ENCODE data around the gene ATAD2B.
"Not testable (repeated sequence)": the region's sequence is repeated elsewhere in the genome, so short reads cannot be mapped to it uniquely, and the experiment has no call there.

ATAD2B gene

DNA sequence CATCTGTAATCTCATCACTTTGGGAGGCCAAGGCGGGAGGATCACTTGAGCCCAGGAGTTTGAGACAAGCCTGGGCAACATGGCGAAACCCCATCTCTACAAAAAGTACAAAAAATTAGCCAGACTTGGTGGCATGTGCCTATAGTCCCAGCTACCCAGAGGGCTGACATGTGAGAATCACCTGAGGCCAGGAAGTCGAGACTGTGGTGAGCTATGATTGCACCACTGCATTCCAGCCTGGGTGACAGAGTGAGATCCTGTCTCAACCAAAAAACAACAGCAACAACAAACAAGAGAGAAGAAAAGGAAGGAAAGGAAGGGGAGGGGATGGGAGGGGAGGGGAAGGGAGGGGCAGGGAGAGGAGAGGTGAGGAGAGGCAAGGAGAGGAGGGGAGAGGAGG is 203.9 kb downstream of the ATAD2B start:
- not testable (repeated sequence) for DNase-seq

DNA sequence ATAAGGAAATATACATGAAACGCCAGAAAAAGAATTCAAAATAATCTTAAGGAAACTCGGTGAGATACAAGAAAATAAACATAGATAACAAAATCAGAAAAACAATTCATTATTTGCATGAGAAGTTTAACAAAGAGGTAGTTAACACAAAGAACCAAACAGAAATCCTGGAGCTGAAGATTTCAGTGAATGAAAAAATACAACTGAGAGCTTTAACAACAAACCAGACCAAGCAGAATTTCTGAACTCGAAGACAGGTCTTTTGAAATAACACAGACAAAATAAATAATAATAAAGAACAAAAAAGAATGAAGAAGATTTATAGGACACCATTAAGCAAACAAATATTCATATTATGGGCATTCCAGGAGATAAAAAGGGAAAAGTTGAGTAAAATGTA is 204.7 kb downstream of the ATAD2B start:
- DNase-seq = no peak

DNA sequence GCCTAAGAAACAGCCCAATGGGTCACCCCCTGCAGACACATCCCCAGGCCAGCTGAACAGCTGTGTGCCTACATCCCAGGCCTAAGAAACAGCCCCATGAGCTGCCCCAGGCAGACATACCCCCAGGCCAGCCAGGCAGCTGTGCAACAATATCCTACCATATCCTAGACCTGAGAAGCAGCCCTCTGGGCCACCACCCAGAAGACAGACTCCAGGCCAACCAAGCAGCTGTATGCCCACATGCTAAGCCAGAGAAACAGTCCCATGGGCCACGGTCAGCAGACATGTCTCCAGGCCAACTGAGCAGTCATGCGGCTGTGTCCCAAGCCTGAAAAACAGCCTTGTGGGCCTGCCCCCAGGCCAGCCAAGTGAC is 205.5 kb downstream of the ATAD2B start:
- DNase-seq = no peak

DNA sequence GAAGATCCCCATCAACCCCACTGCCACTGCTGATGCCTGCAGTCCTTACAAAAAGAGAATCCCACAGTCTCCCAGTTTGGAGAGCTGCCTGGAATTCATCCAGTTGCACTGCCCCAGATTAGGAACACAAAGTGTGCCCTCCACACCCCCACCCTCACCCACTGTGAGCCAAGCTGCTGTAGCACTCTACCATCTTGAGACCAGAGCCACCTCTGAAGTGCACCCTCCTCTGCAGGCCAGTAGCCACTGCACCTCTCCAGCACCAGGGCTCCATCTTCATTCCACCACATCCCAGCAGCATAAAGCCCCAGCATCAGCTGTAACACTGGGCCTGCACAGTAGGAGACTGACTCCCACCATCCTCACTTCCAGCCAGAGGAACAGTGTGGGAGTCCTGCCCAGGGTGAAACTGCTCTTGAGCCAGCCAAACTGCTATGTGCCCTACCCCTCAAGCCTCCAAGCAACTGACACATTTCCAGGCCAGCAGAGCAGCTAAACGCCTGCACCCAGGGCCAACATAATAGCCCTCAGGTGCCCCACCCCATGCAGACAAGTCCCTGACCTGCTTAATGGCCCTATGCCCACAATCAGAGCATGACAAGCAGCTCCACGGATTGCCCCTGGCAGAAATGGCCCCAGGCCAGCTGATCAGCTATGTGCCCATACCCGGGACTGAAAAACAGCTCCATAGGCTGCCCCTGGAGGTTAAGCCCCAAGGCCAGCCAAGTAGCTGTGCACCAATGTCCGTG is 206.0 kb downstream of the ATAD2B start:
- no peak for DNase-seq

DNA sequence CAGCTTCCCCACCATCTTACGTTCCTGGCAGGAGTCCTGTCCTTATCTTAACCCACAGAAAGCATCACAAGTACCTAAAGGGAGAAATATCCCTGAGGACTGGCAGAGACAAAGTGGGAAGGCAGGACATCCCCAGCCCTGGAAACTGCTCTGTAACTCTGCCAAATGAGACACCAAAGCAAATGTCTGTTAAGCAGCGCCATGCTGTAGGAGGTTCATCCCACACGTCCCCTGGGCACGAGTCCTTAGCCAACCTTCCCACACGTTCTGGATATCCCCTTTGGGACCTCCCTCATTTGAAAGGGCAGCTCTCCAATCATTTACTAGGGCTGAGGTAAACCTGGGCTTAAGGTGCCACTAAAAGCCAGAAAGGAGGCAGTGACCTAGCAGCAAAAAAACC is 207.2 kb downstream of the ATAD2B start:
- no peak for DNase-seq

DNA sequence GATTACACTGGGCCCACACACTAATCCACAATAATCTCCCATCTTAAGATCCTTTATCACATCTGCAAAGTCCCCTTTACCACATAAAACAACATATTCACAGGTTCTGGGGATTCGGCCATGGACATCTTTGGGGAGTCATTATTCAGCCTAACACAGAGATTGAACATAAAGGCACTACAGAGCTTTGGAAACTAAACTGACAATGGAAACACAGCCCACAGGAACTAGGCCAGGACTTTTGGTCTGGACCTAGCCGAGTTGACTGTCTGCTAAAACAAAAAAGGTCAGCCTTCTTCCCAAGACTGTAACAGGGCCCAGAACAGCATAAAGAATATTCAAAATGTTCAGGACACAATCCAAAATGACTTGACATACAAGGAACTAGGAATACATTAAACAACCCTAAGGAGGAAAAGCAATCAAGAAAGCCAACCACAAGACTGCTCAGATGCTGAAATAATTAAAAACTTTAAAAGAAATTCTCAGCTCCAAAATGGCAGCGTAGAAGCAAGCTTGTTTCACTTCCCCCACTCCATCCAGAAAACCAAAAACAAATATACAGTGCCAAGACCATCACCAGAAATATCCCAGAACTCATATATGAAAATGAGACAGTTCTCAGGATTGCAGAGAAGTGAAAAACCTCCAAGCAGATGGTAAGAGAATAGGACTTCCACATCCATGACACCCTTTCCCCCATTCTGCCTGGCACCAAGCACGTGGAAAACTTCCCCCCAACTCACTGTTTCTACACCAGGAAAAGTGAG is 207.8 kb downstream of the ATAD2B start:
- DNase-seq = no peak

DNA sequence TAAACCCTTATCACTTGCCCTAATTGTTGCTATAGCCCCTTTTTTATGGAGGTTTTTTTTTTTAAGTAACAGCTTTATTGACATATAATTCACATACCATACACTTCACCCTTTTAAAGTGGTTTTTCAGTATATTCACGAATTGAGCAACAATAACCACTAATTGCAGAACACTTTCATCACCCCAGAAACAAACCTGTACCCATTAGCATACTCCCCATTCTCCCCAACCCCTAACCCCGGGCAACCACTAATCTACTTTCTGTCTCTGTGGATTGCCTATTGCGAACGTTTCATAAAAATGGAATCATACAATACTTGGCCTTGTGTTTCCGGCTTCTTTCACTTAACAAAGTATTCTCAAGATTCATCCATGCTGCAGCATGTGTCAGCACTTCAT is 213.6 kb downstream of the ATAD2B start:
- no peak for DNase-seq

DNA sequence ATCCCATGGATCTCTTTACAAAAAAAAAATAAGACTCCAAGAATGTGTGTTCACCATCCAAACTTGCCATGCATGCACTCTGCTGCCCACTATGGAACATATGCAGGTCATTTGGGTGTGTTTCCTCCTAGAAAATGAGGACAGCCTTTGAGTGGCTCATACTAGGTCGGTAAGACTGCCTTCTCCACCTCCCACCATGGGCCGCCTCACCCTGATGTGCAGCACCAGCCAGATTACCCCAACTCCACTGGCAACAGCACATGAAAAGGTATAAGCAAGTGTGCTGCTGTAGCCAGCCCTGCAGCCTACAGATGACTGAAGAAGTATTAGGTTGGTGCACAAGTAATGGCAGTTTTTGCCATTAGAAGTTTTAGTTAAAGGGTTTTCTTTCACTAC is 214.2 kb downstream of the ATAD2B start:
- no peak for DNase-seq

DNA sequence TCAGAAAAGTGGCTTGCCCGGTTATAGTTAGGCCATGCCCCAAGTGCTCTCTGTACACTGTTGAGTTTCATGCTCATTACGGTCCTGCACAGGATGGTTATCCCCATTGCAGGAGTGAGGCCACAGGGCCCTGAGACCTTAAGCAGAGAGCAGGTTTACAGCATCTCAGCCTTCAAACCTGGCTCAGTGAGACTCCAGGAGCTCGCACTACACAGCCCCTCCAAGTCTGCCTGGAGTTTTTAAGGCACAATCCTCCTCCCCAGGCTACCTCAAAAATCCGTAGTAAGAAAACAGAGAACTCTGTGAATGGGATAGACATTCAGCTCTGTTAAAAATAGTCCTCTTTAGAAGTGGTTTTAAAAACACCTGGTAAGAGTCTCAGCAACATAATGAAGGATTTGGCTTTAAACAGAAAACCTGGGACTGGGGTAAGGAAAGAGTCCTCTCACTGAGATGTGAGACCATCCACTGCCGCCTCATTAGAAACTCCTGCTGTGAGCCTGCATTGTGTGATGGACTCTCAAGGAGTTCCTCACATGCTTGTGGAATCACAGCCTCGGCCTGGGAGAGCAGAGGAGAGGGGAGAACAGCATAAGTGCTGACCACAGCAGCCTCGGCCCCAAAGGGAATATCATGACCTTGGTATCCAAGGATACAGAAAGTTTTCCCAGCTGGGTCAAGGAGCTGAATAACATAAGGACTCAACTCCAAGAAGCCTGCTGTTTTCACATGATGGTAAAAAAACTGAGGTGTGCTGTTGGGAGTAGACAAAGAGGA is 214.8 kb downstream of the ATAD2B start:
- no peak for DNase-seq

DNA sequence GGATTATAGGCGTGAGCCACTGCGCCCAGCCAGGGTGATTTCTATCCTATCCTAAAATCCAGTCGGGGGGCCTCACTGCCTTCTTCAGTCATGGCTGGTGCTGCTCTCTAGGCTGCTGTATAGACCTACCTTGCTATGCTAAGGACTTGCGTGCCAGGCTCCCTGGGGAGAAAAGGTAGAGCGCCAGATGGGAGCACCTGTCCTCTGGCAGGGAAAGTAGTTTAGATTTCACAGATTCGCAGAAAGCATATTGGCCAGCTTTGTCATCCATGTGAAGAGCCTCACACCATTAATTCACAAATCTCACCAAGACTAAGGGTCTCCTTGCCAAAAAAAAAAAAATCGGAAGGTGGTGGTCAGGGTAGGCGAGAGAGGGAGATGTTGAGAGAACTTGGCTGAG is 217.6 kb downstream of the ATAD2B start:
- DNase-seq = no peak

DNA sequence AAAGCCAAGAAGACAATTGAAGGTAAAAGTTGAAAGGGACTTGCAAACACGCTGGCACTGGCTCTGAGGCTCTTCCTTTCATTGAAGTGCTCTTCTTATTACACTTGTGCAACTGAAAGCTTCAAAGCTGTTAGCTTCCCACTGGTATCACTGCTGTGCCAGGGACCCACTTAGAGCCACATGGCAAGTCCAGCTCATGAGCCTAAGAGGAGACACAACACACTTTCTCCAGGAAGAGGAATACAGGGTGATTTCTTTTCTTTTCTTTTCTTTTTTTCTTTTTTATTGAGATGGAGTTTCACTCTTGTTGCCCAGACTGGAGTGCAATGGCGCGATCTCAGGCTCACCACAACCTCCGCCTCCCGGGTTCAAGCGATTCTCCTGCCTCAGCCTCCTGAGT is 218.2 kb downstream of the ATAD2B start:
- no peak for DNase-seq

DNA sequence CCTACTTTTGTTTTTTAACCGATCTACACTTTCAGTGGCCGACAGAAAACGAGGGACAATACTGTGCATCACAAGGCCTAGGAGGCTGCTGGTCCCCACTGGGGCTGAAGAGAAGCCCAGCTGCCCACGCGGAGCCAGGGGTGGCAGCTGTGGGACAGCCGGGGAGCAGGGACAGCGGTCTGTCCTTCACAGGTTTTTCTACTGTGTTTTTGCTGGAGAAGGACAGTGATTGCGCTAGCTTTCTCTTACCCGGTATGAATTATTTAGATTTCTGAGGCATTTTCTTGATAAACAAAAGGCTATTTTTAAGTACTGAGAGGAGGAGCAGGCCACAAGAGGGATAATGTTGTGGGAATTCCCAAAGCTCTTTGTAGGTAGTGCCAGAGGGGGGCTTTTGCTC is 219.8 kb downstream of the ATAD2B start:
- no peak for DNase-seq

DNA sequence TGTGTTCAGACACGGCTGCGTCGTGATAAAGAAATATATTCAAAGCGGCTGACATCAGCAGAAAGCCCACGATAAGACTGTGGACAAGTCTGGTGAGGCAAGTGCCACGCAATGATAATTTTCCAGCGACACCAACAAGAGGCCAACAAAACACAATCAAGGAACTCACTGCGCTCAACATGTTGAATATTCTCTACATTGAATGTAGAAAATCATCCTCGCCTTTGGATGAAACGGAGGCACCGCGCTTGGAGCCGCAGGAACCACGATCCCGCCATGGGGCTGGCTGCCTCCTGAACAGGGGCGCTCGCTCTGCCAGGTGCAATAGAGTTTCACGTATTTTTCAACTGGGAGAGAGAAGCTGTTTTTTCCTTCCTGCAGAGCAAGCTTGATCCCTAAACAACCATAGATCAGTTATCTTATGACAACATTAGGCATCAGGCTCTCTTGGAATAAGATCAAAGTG is 220.3 kb downstream of the ATAD2B start:
- DNase-seq = no peak

DNA sequence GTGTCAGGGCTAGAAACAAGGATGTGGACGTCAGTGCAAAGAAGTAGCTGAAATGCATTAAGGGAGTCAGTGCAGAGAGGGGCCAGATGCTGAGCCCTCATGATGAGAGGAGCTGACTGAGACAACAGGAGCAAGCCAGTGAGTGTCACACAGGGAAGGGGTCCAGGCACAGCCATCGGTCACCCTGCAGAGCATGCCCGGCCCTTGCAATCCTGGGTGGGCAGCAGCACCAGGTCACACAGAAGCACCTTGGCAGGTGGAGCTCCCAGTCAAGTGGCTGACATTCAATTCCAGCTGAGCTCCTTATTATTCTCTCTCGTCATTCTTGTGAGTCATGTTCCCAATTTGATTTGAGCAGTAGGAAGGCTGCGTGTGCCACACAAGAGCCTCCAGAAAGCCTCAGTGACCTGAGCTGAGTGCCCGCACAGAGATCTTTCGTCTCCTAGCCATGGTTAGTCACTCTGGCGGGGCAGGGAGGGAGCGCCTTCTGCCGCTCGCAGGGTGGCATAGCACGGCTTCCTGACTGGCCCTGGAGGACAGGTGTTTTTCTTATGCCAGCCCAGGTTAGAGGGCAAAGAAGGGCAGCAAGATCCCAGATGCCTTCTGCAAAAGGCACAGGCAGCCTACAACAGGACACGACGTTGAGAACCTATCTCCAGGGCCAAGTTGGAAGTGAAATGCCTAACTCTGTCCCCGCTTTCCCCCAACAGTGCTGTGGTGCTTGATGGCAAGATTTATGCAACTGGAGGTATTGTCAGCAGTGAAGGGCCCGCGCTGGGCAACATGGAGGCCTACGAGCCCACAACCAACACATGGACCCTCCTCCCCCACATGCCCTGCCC is 220.9 kb downstream of the ATAD2B start:
- DNase-seq = no peak

DNA sequence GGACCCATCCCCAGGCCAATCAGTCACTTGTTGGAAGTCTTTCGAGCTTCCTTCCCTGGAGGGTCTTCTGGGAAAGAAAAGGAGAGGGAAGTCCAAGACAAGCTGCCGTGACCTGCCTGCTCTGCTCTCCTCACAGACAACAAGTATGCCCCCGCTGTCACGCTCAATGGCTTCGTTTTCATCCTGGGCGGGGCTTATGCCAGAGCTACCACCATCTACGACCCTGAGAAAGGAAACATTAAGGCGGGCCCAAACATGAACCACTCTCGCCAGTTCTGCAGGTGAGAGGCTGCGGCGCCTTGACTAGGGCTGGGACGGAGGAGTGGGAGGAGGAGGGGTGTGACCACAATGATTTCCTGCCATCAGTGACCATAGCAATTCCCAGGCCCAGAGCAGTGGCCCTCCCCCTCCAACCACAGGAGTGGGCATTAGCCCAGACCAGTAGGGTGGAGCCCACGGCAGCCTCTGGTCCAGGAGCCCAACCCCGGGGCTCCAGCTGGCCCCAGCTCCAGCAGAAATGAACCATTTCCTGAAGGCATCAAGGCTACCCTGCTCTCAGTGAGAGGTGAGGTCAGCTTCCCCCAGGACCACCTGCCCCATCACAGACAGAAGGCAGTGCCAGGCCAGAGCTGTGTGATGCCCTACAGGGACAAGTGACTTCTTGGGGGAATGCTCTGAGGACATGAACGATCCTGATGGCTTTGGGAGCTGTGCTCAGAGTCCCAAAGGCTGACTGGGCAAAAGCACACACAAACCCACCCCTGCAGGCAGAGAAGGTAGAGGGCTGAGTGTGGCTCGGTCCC is 223.1 kb downstream of the ATAD2B start:
- no peak for DNase-seq

DNA sequence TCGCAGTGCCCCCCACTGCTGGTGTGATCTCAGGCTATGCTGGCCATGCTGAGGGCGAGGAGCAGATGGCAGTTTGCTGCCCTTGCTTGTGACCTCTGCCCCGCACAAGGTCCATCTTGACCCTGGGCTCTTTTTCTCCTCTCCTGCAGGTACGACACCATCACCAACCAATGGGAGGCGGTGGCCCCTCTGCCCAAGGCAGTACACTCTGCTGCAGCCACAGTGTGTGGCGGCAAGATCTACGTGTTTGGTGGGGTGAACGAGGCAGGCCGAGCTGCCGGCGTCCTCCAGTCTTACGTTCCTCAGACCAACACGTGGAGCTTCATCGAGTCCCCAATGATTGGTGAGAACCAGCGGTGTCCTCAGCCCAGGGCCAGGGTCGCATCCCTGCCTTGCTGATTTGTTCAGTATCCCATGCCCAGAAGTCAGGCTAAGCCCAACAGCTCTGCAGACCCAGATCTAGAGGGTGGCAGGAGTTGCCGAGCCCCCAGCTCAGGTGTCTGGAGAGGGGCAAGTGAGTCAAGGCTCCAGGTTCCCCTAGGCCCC is 223.8 kb downstream of the ATAD2B start:
- DNase-seq = no peak

DNA sequence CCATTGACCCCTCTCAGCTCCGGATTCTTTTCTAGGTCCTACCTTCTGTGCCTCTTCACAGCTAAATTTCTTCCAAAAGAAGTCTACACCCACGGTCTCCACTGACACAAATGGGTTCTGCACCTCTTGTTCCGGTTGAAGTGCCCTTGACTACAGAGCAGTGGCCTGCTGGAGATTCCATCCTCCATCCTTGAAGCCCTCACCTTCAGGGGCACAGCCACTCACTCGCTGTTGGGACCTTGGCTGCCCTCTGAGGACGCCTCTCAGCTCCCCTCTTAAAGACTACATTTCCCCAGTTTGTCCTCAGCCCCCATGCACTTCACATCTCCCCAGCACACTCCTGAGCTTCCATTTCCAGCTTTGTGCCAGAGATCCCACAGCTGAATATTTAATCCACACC is 226.3 kb downstream of the ATAD2B start:
- no peak for DNase-seq

DNA sequence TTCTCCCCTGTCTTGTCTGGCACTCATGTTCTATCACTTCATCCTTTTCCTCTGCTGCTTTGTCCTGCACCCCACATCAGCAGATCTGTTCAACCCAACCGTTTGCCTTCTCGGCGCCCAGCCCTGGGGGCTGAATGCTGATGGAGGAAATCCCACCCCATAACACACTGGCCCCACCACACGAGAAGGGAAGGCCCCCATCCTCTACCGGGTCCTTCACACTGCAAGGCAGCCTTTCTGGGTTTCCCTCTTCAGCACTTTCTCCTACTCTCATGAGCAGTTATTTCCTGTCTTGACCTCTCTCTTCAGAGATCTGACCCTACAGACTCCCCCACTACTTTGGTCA is 227.4 kb downstream of the ATAD2B start:
- DNase-seq = no peak

DNA sequence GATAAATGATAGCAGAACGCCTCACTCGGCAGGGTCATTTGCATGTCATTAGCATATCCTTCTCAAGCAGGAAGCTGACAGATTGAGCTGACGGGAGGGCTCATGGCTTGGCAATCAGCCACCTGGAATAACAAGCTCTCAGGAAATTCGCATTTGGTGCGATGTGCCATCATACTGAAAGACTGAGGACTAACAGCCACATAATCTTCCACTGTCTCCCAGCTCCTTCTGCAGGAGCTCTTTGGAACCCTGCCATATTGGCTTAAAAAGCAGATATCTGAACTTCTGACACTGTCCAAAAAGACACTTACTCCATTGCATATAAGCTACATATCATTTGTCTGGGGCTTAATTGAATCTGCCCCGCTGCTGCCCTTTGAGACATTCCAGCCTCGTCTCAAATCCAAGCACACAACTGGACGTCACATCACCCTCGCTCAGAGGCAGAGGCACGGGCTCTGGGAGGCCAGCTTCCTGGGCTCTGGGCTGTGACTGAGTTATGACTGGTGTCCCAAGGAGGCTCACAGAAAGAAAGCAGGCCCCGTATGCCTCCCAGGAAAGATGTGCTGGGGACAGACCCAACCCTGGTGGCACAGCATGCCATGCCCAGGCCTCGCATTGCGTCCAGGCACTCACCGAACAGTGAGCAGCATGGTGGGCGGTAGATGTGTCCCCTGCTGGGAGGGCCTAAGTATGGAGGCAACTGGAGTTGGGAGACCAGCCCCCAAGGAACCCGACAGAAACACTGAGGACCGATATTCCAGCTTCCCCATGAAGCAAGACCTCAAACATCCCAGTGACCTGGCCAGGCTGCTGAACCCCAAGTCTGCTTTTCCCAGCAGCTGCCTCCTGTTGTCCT is 228.0 kb downstream of the ATAD2B start:
- no peak for DNase-seq

Measured in GDM1 (cell line).